Iris pigment epithelial cell (primary cell): ENCODE data around the gene HS6ST2.

ENCODE experiments used
- DNase-seq: peaks from one replicate; pipeline ENCODE4 v3.0.0-alpha.2; 2011; ENCODE audit warnings: low read depth

HS6ST2 gene

GRCh38 chrX:132742246-132742645 is 216.2 kb downstream of the HS6ST2 start:
- no peak for DNase-seq

- peak; percentile 15 for DNase-seq
These were observed 216.7 kb downstream of the HS6ST2 start for GRCh38 chrX:132741689-132742088.

GRCh38 chrX:132740316-132741123 is 217.9 kb downstream of the HS6ST2 start:
- DNase-seq: no peak

GRCh38 chrX:132738951-132739350 is 219.5 kb downstream of the HS6ST2 start:
- DNase-seq: no peak

- DNase-seq: peak; percentile 3
These were observed 220.7 kb downstream of the HS6ST2 start for GRCh38 chrX:132737743-132738142.

GRCh38 chrX:132732236-132732635 is 226.2 kb downstream of the HS6ST2 start:
- no peak for DNase-seq

GRCh38 chrX:132730726-132731125 is 227.7 kb downstream of the HS6ST2 start:
- no peak for DNase-seq

- no peak for DNase-seq
These were observed 228.2 kb downstream of the HS6ST2 start for GRCh38 chrX:132730266-132730665.

GRCh38 chrX:132728296-132728695 is 230.1 kb downstream of the HS6ST2 start:
- DNase-seq: no peak

- no peak for DNase-seq
These were observed 239.9 kb downstream of the HS6ST2 start for GRCh38 chrX:132718431-132718958.

- no peak for DNase-seq
These were observed 242.4 kb downstream of the HS6ST2 start for GRCh38 chrX:132716006-132716405.

GRCh38 chrX:132714913-132715312 is 243.5 kb downstream of the HS6ST2 start:
- no peak for DNase-seq

- DNase-seq: no peak
These were observed 246.1 kb downstream of the HS6ST2 start for GRCh38 chrX:132712350-132712749.

- no peak for DNase-seq
These were observed 247.7 kb downstream of the HS6ST2 start for GRCh38 chrX:132710656-132711155.

GRCh38 chrX:132708529-132708928 is 249.9 kb downstream of the HS6ST2 start:
- no peak for DNase-seq

GRCh38 chrX:132704769-132705168 is 253.7 kb downstream of the HS6ST2 start:
- DNase-seq: no peak

GRCh38 chrX:132694382-132694781 is 264.0 kb downstream of the HS6ST2 start:
- no peak for DNase-seq

GRCh38 chrX:132692526-132692925 is 265.9 kb downstream of the HS6ST2 start:
- DNase-seq: no peak

GRCh38 chrX:132692066-132692465 is 266.4 kb downstream of the HS6ST2 start:
- no peak for DNase-seq

GRCh38 chrX:132689612-132690563 is 268.5 kb downstream of the HS6ST2 start:
- no peak for DNase-seq

- no peak for DNase-seq
These were observed 273.2 kb downstream of the HS6ST2 start for GRCh38 chrX:132685276-132685675.

- no peak for DNase-seq
These were observed 281.2 kb downstream of the HS6ST2 start for GRCh38 chrX:132677233-132677716.
